T-helper 22 cell (primary cell): ENCODE data around the gene TKFC.
A peak's percentile ranks its signal among the peaks of the same experiment; 100 is the strongest.

Experiments used
- DNase-seq: peaks from one replicate; pipeline ENCODE4 v3.0.0-alpha.2; 2020; ENCODE audit warnings: low read depth

The TKFC gene

DNA sequence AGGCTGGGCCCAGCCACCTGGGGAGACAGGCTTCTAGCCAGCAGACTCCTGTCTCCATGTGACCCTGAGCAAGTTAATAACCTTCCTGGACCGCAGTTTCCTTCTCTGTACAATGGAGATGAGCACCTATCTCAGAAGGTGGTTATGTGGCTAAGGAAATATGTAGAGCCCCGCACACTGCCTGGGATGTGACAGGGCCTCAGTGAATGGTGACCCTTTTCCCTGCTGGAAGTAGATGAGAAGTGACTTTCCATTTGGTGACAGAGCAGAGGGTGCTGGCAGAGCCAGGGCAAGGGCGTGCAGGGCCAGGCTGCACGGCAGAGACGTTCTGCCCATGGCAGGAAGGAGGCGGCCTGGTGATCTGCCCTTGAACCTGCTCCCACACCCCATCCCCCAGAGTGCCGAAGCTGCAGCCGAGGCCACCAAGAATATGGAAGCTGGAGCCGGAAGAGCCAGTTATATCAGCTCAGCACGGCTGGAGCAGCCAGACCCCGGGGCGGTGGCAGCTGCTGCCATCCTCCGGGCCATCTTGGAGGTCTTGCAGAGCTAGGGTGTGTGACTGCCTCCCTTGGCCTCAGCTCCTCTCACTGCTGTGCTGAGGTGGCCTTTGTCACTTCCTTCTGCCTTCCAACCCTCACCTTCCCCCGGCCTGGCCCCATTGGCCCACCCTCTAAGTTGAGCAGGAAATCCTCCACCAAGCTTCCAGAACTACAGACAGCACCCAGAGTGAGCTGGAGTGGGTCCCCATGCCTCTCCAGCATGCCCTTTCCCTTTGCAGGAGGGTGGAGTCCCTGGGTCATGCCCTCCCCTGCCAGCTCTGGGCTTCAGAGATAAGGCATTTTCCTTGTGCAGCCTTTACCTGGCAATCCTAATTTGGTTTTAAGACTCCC is 13.2 kb downstream of the TKFC start:
- no peak for DNase-seq

DNA sequence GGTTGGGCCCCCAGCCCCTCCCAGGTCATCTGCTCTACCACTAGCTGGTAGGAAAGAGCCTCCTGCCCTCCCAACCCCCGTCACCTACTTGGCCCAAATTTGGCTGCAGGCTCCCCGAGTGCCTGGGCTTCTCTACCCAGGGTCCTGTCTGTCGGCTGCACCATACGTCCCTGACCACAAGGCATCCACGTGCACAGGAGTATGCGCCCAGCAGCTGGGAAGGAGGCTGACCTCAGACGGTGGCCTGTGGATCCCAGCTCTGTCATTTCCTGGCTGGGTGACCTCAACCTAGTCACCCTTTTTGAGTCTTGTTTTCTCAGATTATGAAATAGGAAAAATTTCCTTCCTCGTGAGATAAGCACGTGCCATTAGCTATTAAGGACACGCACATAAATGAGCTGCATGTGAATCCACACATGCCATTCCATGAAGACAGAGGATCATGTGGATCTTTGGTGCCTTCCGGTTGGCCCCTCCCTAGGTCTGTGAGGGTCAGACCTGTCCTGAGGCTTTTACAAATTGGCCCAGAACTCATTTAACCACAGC is 15.0 kb downstream of the TKFC start:
- DNase-seq, result no peak

DNA sequence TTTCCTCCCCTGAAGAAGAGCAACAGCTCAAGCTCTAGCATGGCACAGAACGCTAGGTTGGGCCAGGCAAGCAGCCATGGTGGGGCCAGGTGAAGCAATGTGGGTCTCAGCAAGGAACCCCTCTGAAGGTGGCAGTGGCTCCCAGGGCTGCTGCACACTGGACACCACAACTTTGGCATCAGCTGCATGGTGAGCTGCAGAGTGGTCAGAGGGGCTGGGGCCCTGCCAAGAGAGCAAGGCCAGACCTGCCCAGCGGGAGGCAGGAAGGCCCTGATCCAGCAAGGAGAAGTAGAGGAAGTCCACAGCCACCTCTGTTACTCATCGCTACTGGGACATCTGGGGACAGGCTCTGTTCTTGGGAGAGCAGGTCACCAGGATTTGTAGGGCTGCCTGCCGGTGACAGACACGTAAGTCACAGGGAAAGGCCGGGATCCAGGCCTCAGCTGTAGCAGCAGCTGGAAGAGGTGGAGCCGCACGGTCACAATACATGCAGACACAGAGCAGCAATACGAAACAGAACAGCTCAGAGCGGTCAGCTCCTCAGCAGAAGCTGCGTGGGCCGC is 16.2 kb downstream of the TKFC start:
- DNase-seq, result no peak

DNA sequence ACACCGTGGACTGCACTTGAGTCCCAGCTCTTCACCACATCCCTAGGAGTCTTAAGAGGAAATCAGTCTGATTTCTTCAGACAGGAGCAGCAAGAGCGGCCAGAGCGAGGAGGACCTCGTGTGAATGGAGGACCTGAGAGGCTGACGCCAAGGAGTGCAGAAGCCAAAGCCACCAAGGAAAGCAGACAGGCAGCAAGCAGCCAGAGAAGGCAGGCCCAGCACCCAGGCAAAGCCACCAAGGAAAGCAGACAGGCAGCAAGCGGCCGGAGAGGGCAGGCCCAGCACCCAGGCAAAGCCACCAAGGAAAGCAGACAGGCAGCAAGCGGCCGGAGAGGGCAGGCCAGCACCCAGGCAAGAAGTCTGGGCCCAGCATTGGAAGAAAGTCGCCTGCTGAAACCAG is 16.9 kb downstream of the TKFC start:
- no peak for DNase-seq

DNA sequence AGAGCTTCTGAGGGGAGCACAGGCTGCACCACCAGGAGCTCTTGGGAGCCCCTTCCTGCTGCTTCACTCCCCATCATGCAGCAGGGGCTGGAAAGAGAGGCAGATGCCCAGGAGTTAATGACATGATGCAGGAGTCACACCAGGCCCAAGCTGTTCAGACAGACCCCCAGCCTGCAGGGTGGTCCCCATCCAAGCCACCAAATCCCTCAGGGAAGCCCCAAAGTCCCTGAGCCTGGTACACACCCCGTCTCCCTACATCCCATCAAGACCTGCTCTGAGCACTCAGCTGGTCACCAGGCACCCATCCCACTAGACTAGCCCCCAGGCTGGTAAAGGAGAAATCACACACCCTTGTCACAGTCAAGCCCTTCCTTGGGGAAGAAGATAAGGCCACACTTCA is 17.3 kb downstream of the TKFC start:
- DNase-seq, result no peak

DNA sequence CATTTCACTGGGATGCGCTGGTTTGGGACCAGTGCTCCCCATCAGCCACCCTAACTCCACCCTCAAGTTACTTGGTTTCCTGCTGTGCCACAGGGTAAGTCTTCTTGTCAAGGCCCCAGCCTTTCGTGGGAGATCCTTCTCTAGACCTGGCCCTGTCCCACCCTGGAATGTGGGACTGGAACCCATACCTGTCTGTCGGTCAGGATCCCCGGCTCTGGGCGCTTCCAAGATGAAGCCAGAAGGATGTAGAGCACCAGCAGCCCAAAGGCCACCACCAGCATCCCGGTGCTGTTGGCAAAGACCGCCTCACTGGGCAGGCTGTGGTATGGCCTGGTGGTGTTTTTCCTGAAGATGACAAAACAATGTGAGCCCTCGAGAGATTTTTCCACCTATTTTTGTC is 17.8 kb downstream of the TKFC start:
- DNase-seq, result no peak

DNA sequence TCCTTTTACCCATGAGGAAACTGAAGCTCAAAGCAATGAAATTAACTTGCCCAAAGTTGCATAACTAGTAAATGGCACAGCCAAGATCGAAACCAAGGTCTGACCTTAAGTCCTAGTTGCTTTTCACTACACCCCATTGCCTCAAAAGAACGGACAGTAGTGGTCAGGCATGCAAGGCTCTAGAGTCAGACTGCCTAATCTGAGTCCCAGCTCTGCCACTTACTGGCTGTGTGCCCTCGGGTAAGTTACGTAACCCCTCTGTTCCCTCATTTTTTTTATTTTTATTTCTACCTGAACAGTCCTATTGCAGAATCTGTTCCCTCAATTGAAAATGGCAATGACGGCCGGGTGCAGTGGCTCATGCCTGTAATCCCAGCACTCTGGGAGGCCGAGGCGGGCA is 19.0 kb downstream of the TKFC start:
- DNase-seq, result no peak

DNA sequence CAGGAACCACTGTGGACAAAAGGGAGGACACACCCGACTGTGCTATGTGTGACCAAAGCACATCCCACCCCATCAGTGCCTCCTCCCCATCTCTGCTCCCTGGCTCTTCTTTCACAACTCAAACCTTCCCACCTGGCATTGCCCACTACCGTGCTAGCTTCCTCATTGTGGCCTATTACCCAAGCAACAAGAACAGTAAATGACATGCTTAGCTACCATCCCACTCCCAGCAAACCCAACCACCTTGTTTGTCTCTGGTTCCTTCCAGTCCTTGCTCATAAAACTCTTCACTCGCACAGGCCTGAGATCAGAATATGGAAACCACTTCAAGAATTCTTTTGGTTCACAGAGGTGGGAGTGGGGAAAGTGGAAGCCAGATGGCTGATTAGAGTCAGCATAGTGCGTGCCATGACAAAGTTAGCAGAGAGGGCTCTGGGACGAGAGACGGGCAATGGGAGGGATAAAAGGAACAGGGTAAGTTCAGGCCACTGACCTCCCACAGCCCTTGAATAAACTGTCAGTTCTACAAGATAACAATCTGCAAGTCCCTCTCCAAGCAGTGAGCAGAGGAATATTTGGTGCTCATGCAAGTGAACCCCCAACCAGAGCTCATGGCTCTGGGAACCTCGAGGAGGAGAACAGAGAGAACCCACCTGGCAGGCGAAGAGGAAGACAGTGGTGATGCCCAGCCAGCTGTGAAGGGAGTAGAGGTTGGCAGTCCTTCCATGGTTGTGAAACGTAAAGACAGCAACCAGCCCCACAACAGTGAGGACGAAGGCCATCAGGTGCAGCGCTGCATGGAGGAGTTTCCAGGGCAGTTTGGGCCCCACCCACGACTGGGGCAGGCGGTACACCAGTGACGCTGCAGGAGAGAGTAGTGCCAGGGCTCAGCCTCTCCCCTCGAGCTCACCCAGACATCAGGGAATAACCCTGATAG is 20.4 kb downstream of the TKFC start:
- no peak for DNase-seq

DNA sequence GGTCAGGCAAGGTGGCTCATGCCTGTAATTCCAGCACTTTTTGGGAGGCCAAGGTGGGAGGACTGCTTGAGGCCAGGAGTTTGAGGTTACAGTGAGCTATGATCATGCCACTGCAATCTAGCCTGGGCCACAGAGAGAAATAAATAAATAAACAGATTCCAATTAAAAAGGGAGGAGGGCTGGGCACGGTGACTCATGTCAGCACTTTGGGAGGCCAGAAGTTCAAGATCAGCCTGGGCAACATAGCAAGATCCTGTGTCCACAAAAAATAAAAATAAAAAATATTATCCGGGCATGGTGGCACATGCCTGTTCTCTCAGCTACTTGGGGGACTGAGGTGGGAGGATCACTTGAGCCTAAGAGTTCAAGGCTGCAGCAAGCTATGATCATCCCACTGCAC is 21.2 kb downstream of the TKFC start:
- no peak for DNase-seq

DNA sequence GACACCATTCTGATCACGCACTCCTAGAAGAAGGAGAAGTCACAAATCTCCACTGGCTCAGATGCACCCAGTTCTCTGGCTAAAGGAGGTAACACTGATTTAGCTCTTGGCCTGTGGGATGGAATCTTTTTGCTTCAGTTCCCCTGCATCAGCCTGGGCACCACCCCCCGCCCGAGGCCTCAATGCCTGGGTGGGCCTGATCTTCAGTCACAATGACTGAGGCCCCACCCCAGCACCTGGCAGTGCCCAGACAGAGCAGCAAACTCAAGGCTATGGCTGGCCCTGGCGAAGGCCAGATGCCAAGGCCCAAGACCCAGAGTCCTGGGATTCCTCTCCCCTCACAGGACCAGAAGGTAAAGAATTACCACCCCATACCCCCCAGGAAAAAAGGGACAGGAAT is 23.7 kb downstream of the TKFC start:
- DNase-seq, result no peak

DNA sequence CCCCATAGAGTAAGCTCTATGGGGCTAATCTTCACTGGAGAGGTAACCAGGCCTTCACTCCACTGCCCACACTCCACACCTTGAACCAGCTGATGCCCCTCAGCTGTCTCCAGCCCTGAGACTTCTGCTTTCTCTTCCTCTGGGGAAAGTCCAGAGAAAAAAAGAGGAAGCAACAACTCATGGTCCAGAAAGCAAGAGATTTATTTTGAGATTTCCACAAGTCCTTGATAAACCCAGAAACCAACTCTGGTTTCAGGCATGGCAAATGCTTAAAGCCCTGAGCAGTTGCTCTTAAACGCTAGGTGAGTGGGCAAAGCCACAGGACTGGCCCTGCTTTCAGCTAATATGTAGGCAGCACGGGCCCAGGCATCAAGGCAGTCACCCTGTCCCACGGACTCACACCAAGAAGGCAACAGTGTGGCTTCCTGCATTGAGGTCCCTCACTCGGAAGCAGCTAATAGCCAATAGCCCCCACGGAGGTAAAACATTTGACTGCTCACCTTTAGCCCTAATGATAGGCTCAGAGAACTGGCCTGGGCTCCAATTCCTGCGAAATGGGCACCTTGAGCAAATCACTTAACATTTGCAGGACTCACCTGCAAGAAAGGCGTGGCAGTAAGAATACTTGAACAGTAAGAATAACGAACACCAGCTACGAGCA is 24.3 kb downstream of the TKFC start:
- DNase-seq, result no peak

DNA sequence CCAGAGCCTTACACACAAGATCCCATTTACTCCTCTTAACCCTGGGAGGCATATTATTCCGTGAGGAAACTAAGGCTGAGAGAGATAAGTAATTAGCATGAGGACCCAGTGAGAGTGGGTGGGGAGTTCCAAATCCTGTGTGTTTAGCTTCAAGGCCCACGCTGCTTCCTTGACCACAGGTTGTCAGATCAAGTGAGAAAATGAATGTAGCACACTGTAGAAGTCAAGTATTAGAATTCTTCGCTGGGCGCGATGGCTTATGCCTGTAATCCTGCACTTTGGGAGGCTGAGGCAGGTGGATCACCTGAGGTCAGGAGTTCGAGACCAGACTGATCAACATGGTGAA is 24.8 kb downstream of the TKFC start:
- no peak for DNase-seq

DNA sequence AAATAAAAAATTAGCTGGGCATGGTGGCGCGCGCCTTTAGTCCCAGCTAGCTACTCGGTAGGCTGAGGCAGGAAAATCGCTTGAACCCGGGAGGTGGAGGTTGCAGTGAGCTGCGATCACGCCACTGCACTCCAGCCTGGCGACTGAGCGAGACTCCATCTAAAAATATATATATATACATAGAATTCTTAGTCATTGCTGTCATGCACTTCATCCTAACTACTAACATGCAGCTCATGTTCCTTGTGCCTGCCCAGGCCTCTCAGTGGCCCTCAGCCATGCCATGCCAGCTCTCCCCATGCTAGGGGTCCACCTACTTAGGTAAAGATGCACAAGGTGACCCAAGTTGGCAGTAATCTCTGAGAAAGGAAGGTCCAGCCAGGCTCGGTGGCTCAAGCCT is 25.5 kb downstream of the TKFC start:
- no peak for DNase-seq

DNA sequence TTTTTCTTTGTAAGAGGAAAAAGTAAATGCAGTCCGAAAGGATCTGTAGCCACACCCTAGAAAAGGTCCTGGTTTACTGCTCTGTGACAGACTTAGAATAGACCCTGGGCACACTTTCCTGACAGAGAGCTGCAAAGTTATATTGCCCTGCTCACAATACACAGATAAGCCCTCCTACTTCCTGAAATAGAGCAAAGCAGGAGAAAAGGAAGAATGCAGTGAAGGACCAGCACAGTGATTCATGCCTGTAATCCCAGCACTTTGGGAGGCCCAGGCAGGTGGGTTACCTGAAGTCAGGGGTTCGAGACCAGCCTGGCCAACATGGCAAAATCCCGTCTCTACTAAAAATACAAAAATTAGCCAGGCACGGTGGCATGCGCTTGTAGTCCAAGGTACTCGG is 26.5 kb downstream of the TKFC start:
- DNase-seq, result no peak

DNA sequence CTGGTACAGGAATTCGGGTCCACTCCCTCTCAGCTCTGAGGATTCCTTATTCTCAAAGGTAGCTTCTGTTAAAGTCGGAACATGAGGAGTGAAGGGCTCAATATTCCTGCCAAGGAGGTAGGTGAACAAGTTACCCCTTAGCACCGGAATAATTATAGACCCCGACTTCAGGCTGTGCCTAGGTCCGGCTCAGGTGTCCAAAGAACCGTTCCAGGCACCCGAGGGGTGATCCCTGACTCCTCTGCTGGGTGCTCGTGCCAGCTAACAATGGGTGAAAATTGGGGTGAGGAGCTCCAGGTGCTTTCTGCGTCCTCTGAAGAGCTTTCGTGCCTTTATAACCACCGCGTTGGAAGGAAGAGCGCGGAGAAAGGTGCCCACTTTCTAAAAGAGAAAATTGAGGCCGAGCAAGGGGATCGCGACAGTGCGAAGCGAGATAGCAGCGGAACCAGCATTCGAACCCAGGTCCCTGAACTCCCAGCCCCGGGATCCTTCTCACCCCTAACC is 28.3 kb downstream of the TKFC start:
- DNase-seq, result no peak

DNA sequence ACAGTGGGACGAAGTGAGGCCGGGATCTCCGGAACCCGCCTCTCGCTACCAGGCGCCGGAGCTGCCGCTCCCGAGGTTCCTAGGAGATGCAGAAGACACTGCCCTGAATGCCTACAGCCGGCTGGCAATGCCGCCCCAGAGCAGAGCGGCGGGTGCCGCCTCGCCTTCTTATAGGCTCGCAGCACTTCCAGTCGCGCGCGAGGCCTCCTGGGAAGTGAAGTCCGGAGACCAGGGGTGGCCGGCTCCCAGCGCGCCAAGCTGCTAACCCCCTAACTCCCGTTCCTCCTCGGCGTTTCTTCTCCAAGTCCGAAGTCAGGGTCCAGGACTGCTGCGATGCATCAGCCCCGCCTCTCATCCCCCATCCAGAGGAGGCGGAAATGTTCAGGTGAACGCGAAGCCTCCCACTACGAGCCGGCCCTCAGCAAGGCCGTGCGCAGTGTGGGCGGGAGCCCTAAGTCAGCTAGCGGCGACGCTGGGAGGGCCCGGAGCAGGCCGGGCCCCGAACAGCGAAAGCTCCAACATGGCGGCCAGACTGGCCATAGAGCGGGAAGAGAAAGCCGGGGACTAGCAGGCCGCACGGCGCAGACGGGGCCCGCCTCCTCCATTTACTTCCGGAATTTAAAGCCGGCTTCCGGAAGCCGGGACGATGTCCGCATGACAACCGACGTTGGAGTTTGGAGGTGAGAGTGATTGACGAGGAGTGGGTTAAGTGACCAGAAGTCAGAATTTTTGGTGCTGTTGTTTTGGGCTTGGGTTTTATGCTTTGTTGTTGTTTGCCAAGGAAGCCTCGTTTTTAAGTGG is 28.9 kb downstream of the TKFC start, which contains the start of the genes CYB561A3 and TMEM138:
Gene CYB561A3 (minus strand): TSS at position 142 of the 801 bp plus-strand sequence. CDS start 5,169 bp downstream, outside the sequence.
Gene TMEM138 (plus strand): TSS at position 634 of the 801 bp plus-strand sequence. CDS start 2,017 bp downstream, outside the sequence.
- peak; percentile 78 for DNase-seq

DNA sequence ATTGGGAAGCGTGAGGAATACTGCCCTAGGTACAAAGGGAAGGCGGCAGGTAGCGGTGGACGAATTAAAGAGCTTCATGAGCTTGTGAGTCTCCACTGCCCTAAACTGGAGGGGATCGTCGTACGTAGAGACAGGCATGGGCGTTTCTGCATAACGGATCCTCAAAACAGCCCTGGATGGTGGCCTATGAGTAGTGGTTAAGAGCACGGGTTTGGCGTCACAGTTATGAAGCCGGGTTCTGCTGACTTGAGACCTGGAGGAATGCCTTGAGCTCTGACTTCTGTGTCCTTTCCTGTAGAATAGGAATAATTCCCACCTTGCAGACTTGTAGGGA is 29.5 kb downstream of the TKFC start:
- DNase-seq, result peak; percentile 7

DNA sequence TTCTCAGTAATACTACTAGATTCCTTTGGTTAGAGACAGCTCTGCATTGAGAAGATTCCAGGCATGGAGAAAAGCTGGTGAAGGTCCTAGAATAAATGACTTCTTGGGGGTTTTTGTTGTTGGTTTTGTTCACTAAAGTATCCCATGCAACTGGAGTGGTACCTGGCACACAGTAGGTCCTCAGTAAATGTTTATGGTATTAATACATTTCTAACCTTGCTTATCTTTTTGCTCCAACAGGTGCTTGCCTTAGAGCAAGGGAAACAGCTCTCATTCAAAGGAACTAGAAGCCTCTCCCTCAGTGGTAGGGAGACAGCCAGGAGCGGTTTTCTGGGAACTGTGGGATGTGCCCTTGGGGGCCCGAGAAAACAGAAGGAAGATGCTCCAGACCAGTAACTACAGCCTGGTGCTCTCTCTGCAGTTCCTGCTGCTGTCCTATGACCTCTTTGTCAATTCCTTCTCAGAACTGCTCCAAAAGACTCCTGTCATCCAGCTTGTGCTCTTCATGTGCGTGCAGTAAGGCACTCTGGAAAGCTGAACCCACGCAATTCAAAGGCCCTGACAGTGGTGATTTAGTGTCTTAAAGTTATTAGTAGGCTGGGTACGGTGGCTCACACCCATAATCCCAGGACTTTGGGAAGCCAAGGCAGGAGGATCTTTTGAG is 31.1 kb downstream of the TKFC start:
- DNase-seq, result no peak

DNA sequence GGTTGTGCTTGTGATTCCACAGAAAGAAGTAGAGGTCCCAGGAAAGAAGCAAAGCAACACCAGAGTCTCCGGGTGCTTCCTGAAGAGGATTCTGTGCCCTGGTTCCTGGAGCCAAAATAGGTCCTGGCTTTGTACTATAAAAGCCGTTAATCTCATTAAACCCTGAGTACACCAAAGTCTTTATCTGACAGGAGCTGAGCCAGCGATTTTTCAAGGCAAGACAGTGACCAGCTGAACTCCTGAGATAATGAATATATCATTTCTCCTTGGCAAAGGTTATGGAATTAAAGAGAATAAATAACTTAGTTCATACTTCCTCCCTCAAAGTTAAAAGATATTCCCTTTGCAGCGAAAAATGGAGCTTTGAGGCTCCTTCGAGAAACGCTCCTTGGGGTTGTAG is 34.4 kb downstream of the TKFC start:
- DNase-seq, result no peak

DNA sequence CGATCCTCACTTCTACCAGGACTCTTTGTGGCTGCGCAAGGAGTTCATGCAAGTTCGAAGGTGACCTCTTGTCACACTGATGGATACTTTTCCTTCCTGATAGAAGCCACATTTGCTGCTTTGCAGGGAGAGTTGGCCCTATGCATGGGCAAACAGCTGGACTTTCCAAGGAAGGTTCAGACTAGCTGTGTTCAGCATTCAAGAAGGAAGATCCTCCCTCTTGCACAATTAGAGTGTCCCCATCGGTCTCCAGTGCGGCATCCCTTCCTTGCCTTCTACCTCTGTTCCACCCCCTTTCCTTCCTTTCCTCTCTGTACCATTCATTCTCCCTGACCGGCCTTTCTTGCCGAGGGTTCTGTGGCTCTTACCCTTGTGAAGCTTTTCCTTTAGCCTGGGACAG is 35.6 kb downstream of the TKFC start:
- DNase-seq, result no peak
